ENCODE results near the gene LIMK2. TPM values are rescaled to one million over a fixed set of nuclear protein-coding genes. Genes with fewer than 3 reads are reported as not detected.

LIMK2 gene
- total RNA-seq, 1 experiment from 2014 or later: 126 TPM

GRCh38 chr22:31282748-31283468, 70.8 kb downstream of the LIMK2 start:
- Mint-ChIP-seq H3K36me3 (ENCODE audit: insufficient read depth, unreplicated experiment) (peaks cover 59% of the 10 kb centered on the region), H3K4me3 (ENCODE audit: unreplicated experiment) (no peak overlapping the region), H3K27ac (ENCODE audit: low read depth, unreplicated experiment) (no peak overlapping the region), H3K27me3 (ENCODE audit: insufficient read depth, unreplicated experiment) (no peaks in the 10 kb centered on the region), H3K4me1 (ENCODE audit: insufficient read depth, unreplicated experiment) (peaks cover 11% of the 10 kb centered on the region), H3K9me3 (ENCODE audit: unreplicated experiment) (no peaks in the 10 kb centered on the region)
- ChIA-PET POLR2A (interaction anchor here (0.6 to 5.1 kb wide), 8 partner anchors 8 to 32 kb away, joined by 5 to 43 read pairs (median 12); partner anchors contain the start of gene PIK3IP1), CTCF (interaction anchor here (0.6 to 3.2 kb wide), 4 partner anchors 9 to 74 kb away, joined by 3 to 29 read pairs (median 4); partner anchors contain the start of gene PIK3IP1)
- no peak for TF ChIP-seq CTCF (IDR thresholded peaks at IDR 0.05; ENCODE audit: unreplicated experiment)
- DNase-seq (ENCODE audit: unreplicated experiment): no peak
- BruUV-seq (replicated peaks): no TSS peak
- intact Hi-C loops (cut with micrococcal nuclease): no loop called here

- no peak for DNase-seq (ENCODE audit: unreplicated experiment)
- H3K27ac Mint-ChIP-seq (ENCODE audit: low read depth, unreplicated experiment): peak overlapping the region; percentile 49
- TF ChIP-seq CTCF (IDR thresholded peaks at IDR 0.05; ENCODE audit: unreplicated experiment): no peak
- H3K4me1 Mint-ChIP-seq (ENCODE audit: insufficient read depth, unreplicated experiment): peaks cover 9% of the 10 kb centered on the region
- no peaks in the 10 kb centered on the region for H3K9me3 Mint-ChIP-seq (ENCODE audit: unreplicated experiment)
- no peaks in the 10 kb centered on the region for H3K27me3 Mint-ChIP-seq (ENCODE audit: insufficient read depth, unreplicated experiment)
- POLR2A ChIA-PET: interaction anchor here (1.0 to 5.1 kb wide), 10 partner anchors 7 to 73 kb away, joined by 3 to 43 read pairs (median 6); partner anchors contain the start of gene PIK3IP1
- H3K4me3 Mint-ChIP-seq (ENCODE audit: unreplicated experiment): no peak overlapping the region
- CTCF ChIA-PET: interaction anchor here (0.6 to 2.7 kb wide), 3 partner anchors 12 to 30 kb away, joined by 4 to 17 read pairs (median 5); no protein-coding TSS in a partner anchor
- peaks cover 43% of the 10 kb centered on the region for H3K36me3 Mint-ChIP-seq (ENCODE audit: insufficient read depth, unreplicated experiment)
- intact Hi-C loops (cut with micrococcal nuclease): no loop called here
- BruUV-seq (replicated peaks): no TSS peak
These were observed 72.4 kb downstream of the LIMK2 start for GRCh38 chr22:31284281-31285155.

DNA sequence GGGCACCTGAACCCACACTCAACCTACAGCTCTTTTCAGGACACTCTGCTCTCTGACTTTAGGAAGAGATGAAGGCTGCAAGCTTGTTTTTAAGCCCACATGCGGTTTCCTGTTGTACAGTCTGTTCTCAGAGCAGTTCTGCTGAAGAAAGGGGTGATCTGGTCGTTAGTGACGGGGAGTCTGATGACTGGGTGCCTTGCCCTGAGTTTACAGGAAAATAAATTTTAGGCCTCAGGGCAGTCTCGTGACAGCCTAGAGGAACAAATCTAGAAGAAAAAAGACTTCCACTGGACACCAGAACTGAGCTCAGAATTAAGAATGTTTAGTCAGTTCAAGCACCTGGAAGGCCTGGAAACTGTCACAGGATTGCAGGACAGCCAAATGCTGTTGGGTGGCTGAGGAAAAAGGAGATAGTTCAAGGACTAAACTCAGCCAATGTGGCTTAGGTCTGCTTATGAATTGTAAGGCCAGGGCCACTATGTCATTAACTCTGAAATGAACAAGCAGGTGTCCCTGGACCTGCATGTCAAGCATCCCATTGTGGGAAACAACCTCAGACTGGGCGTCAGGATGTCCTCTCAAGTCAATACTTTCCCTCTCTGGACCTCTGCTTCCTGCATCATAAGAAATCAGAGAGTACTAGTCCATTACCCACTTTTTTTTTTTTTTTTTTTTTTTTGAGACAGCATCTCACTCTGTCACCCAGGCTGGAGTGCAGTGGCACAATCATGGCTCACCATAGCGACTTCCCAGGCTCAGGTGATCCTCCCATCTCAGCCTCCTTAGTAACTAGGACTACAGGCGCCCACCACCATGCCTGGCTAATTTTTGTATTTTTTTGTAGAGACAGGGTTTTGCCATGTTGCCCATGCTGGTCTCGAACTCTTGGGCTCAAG, 74.5 kb downstream of the LIMK2 start:
- intact Hi-C loops (cut with micrococcal nuclease): no loop called here
- POLR2A ChIA-PET: interaction anchor here (0.5 to 2.9 kb wide), 3 partner anchors 27 to 96 kb away, joined by 3 to 15 read pairs (median 4); no protein-coding TSS in a partner anchor
- Mint-ChIP-seq H3K4me1 (ENCODE audit: insufficient read depth, unreplicated experiment) (peaks cover under 1% of the 10 kb centered on the region), H3K4me3 (ENCODE audit: unreplicated experiment) (no peak overlapping the region), H3K27me3 (ENCODE audit: insufficient read depth, unreplicated experiment) (no peaks in the 10 kb centered on the region), H3K9me3 (ENCODE audit: unreplicated experiment) (no peaks in the 10 kb centered on the region), H3K36me3 (ENCODE audit: insufficient read depth, unreplicated experiment) (peaks cover 22% of the 10 kb centered on the region), H3K27ac (ENCODE audit: low read depth, unreplicated experiment) (no peak overlapping the region)
- DNase-seq (ENCODE audit: unreplicated experiment): no peak
- no peak for TF ChIP-seq CTCF (IDR thresholded peaks at IDR 0.05; ENCODE audit: unreplicated experiment)
- CTCF ChIA-PET: interaction anchor here (1.1 to 2.7 kb wide), 3 partner anchors 14 to 74 kb away, joined by 3 to 17 read pairs (median 4); partner anchors contain the start of gene LIMK2
- BruUV-seq (replicated peaks): no TSS peak

All from MCF 10A (cell line).